HG03342 (cell line): Measurements from ENCODE around the gene ANO1.

ENCODE experiments used
- ATAC-seq: cut with Tn5 transposase; IDR thresholded peaks from one replicate; pipeline ENCODE4 v1.9.1; 2021; ENCODE audit warnings: mild to moderate bottlenecking, moderate library complexity; ENCODE audit not compliant: unreplicated experiment

Gene ANO1

DNA sequence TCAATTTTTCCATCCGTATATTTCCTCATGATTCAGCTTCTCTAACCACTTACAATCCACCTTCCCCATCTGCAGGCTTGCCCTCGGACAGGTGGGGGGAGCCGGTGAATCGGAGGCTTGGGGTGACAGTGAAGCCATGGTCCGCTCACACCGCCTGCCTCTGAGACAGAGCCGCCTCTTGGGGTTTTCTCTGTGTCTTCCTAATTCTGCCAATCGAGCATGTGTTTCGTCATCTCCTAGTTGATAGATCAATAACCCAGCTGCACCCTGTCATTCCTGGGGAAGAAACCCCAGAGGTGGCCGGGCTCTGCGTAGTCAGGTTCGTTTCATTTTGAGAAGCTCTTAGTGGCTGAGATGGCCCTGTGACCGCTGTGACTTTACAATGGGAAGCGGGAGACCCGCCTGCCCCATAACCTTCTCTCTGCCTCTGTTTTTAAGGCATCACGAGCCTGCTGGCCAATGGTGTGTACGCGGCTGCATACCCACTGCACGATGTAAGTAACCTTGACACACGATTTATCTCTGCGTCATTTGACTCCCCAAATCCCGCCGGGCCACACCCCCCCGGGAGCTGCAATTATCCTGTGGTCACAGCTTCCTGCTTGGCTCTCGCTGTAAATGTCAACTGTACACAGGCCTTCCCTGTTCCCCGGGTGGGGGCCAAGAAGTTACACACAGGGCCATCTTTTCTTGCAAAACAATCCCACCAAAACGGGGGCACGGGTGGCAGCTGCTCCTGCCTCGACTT lies 33.3 kb downstream of the ANO1 start:
- ATAC-seq: no peak

GRCh38 chr11:70112017-70112434 lies 33.9 kb downstream of the ANO1 start:
- ATAC-seq: no peak

- ATAC-seq: no peak
These were observed 35.7 kb downstream of the ANO1 start for GRCh38 chr11:70113801-70114200.

DNA sequence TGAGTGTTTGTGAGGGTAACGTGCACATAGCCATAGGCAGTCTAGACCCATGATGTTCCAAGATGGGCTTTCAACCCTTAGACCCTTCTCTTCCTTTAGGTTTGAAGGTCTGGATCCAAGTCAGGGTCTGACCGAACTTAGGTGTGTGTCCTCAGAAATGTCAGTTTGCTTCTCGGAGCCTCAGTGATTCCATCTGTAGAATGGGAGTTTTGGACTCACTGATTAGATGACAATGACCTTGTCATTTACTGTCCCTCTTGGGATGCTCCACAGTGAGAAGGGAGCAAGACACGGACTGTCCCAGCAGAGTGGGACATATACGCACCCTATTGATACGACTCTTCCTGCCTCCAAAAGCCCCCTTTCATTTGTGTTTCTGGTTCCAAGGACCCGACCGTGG lies 37.7 kb downstream of the ANO1 start:
- ATAC-seq: no peak

- ATAC-seq: no peak
These were observed 38.4 kb downstream of the ANO1 start for GRCh38 chr11:70116386-70117065.

GRCh38 chr11:70117567-70118145 lies 39.5 kb downstream of the ANO1 start:
- ATAC-seq: no peak

DNA sequence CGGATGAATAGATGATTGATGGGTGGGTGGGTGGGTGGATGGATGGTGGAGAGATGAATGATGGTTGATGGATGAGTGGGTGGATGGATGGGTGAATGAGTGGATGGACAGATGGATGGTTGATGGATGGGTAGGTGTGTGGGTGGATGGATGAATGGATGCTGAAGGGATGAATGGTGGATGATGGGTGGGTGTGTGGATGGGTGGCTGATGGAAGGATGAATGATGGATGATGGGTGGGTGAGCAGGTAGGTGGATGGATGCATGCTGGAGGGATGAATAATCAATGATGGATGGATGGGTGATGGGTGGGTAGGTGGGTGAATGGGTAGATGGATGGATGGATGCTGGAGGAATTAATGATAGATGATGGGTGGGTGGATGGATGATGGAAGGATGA lies 40.5 kb downstream of the ANO1 start:
- no peak for ATAC-seq

GRCh38 chr11:70119502-70119901 lies 41.4 kb downstream of the ANO1 start:
- ATAC-seq: no peak

- ATAC-seq: no peak
These were observed 42.6 kb downstream of the ANO1 start for GRCh38 chr11:70120674-70121073.

DNA sequence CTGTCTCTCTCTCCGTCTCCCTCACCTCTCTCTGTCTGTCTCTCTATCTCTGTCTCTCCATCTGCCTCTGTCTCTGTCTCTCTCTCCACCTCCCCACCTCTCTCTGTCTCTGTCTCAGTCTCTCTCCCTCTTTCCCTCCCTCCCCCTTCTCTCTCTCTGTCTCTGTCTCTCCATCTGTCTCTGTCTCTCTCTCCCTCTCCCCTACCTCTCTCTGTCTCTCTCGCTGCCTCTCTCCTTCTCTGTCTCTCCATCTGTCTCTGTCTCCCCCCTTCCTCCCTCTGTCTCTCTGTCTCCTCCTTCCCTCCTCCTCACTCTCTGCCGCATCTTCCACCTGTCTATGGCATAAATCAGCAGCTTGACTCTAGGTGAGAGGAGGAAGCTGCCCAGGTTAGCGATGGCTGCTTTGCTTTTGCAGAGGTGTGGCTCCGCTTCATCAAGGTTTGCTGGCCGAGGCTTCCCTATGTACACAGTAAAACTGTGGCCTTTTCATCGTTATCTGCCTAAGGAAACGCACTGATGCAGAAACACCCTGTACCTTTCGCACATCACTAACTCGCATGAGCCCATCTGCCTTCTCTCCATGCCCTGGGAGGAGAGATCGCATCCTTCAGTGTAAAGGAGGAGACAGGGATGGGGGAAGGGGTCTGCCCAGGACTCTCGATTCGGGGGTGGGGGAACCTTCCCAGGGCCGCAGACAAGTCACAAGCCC lies 44.5 kb downstream of the ANO1 start:
- no peak for ATAC-seq

DNA sequence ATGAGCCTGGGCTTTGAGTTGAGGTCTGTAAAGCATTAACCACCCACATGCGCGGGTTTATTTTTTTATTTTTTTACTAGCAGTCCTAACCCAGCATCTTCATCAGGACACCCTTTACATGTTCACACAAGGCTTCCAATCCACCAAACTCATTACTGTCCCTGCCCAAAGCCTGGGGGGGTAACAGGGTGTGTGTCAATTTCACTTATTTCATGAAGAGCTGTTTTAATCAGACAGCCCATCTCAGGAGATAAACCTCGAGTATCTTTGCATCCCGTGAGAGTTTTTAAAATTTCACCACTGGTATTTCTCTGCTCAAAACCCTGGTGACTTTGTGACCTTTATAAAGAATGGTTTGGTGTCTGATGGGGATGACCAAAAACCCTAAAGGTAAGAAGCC lies 45.6 kb downstream of the ANO1 start:
- ATAC-seq: no peak

DNA sequence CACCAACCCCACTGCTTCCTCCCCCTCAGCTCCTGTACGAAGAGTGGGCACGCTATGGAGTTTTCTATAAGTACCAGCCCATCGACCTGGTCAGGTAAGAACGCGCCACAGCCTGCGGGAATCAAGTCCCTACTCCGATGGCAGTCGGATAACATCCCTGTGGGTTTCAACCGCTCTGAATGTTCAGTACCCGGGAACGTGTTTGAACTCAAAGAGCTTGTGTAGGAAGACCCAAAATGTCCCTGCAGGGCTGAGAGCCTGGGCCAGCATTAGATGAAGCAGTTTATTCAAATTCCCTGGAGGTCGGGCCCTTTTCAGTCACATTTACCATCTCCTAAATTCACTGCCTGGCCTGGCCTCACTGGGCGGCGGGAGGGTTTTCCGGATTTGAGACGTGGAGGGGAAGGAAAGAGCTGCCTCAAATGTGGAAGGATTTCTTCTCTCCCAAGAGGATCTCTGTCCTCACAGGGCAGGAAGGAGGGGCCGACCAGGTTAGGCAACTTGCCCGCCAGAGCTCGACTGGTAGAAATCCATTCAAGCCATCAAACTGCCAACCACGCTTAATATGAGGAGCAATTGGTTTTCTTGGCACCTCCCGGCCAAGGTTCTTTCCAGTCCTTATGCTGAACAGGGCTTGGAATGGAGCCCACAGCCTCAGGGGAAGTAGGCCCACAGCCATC lies 46.3 kb downstream of the ANO1 start:
- ATAC-seq: no peak

GRCh38 chr11:70126494-70126893 lies 48.4 kb downstream of the ANO1 start:
- ATAC-seq: no peak

DNA sequence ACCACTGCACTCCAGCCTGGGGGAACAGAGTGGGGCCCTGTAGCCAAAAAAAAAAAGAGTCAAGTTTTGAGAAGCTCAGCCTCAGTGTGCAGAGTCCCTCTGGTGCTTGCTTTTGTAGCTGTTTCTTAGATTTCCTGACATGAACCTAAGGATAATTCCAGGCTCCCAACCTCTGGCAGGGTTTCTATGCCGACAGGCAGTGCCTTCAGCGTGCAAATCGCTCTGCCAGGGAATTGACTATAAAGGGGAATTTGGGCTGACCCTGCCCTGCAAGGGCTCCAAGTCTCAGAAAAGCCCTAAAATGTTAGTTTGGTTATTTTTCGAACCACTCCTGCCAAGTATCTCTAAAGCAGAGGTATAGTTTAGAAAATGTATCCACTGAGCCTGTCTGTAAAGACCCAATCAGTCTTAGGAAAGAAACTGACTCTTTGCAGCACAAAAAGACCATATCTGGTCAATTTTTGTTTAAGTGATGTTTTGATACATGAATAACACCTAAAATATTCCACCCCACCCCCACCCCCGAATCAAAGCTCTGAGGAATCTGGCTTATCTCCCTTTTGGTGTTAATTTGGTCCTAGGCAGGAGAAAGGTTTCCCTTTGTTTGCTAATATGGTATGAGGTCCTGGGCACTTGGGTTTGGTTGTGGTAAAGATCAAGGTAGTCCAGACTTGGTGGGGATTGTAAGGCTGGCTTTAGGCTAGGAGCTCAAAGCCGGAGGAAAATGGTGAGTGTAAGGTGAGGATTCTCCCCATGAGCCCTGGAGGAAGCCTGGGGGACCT lies 49.7 kb downstream of the ANO1 start:
- no peak for ATAC-seq

GRCh38 chr11:70128435-70128906 lies 50.4 kb downstream of the ANO1 start:
- ATAC-seq: no peak

- no peak for ATAC-seq
These were observed 51.0 kb downstream of the ANO1 start for GRCh38 chr11:70129051-70129592.

DNA sequence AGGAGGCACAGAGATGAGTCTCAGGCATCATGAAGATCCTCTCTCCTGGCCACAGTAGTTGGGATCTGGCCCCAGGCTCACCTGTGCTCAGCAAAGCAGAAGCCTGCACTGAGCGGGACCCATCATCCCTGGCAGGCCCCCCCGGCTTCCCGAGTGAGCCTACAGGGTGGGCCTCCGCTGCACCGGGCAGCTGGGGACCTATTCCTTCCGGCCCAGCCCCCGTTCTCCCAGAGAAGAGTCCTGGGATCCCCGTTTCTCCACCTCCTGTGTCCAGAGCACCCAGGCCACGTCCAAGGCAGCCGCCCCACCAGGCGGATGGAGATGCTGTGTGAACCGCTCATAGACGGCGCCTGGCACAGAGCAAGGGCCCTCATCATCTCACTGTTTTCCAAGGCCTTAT lies 52.5 kb downstream of the ANO1 start:
- no peak for ATAC-seq

- ATAC-seq: no peak
These were observed 53.6 kb downstream of the ANO1 start for GRCh38 chr11:70131606-70132190.

DNA sequence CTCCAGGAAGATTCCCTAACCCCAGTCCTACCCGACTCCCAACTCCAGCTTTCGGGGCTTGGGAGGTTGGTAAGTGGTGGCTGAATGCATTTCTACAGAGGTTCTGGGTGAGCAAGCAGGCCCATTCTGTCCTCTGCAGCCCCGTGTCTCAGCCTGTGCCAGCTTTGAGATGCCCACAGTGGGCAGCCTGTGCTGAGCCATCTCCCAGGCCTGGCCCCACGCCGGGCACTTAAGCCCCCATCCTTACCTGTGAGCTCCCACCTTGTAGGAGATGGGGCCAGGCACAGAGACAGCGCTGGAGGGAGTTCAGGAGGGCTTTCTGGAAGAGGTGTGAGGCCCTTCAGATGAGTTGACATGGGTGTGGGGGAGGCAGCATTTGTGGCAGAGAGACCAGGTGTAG lies 54.5 kb downstream of the ANO1 start:
- no peak for ATAC-seq
